GM12892 (cell line): ENCODE measurements around the gene IBA57.

Experiments
- DNase-seq: peaks from one replicate; pipeline ENCODE4 v3.0.0; 2011; ENCODE audit not compliant: insufficient read length
- FAIRE-seq: peaks from 2 replicates; lab custom pipeline; 2011; peaks lifted over from hg19 to GRCh38; lab: Jason Lieb, UNC
- POLR2A ChIP-seq: IDR thresholded peaks from 2 replicates; pipeline ENCODE4 v1.6.1; 2011; ENCODE audit warnings: low read depth, low read length, control low read depth
- POLR2AphosphoS5 ChIP-seq: IDR thresholded peaks from 2 replicates; pipeline ENCODE4 v1.6.1; 2011; ENCODE audit warnings: low read depth, low read length, control low read depth
- TAF1 ChIP-seq: IDR thresholded peaks from 2 replicates; pipeline ENCODE4 v1.6.1; 2011; ENCODE audit warnings: low read depth, mild to moderate bottlenecking, control low read depth, low read length, borderline replicate concordance

The IBA57 gene

DNA sequence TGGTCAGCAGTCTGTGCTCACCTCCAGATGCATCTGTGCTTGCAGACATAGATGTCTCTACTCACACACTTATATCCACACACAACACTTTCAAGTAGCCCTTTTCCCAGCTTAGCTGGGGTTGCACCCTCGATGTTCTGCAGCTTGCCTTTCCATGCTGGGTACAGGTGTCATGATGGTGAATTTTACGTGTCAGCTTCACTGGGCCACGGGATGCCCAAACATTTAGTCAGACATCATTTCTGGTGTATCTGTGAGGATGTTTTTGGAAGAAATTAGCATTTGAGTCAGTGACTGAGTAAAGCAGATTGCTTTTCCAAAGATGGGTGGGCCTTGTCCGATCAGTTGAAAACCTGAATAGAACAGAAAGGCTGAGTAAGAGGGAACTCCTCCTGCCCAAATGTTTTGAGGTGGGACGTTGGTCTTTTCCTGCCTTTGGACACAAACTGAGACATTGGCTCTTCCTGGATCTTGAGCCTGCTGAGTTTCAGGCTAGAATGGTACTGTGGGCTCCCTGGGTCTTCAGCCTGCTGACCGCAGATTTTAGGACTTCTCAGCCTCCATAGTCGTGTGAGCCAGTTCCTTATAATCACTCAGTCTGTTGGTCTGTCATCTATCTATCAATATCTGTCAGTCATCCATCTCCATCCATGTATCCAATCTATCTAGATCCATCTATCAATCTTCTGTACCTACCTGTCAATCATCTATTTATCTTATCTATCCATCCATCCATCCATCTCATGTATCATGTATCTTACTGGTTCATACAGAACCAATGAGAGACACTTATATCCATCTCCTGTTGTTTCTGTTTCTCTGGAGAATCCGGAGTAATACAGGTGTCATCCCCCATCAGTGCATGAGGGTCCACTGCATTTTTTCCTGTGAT is 29.6 kb downstream of the IBA57 start:
- no peak for DNase-seq
- no peak for FAIRE-seq
- TF ChIP-seq POLR2AphosphoS5: no peak
- TF ChIP-seq TAF1: no peak
- TF ChIP-seq POLR2A: no peak

DNA sequence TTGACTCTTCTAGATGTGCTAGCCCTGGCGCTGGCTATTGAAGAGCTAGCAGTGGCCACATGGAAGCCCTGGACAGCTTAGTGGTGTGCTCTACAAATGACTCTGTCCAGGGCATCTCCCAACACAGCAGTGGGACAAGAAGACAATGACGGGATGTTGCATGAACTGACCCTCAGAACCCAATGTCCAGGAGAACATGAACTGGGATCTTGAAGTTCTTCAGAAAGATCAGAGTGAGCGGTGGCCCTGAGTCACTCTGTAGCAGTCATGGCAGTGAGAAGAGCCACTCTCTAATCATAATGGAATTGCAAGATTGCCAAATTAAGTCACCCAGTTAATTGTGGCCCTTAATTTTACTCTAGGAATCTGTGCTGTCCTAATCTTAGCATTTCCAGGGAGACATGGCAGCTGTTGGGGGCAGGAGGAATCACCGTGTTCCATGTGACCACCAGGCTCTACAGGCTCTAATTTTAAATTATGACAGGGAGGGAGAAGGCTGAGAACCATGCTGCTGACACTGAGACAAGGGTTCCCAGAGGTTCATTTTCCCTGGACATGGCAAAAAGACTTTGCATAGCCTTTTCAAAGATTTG is 32.0 kb downstream of the IBA57 start:
- TF ChIP-seq POLR2A (no peak), TAF1 (no peak), POLR2AphosphoS5 (no peak)
- FAIRE-seq: no peak
- DNase-seq: no peak

DNA sequence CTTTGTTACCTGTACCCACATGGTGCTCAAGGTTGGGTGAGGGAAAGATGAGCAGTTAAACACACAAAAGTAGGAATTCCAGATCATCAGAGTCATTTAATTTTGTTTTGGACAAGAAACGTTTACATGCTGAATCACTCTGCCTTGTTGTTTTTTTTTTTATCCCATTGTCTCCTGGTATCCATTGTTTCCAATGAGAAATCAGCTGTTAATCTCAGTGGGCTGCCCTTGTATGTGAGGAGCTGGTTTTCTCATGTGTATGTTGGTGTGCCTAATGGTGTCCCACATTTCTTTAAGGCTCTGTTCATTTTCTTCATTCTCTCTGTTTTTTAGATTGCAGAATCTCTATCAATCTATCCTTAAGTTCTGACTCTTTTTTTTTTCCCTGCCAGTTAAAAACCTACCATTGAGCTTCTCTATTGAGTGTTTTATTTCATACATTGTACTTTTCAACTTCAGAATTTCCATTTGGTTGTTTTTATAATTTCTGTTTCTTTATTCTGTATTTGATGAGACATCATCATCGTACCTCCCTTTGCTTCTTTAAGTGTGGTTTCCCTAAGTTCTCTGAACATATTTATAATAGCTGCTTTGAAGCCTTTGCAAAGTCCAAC is 33.5 kb downstream of the IBA57 start:
- FAIRE-seq (no peak), DNase-seq (no peak)
- TF ChIP-seq POLR2AphosphoS5 (no peak), POLR2A (no peak), TAF1 (no peak)

DNA sequence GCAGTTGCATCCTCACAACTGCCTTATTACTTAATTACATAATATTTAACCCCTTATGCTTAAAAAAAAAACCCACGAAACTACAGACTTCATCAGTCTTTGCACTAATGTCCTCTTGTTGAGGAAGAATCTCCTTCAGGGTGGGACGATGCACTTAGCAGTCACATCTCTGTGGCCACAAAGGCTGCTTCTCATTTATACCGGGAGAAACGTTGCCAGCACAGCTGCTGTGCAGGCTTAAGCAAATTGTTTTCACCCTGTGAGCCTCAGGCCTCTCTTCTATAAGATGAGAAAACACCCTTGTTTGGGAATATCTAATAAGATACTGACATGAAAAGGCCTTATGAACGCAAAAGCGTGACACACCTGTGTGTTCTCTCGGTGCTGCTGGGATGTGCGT is 39.4 kb downstream of the IBA57 start:
- no peak for DNase-seq
- TF ChIP-seq POLR2A (no peak), POLR2AphosphoS5 (no peak), TAF1 (no peak)
- no peak for FAIRE-seq

DNA sequence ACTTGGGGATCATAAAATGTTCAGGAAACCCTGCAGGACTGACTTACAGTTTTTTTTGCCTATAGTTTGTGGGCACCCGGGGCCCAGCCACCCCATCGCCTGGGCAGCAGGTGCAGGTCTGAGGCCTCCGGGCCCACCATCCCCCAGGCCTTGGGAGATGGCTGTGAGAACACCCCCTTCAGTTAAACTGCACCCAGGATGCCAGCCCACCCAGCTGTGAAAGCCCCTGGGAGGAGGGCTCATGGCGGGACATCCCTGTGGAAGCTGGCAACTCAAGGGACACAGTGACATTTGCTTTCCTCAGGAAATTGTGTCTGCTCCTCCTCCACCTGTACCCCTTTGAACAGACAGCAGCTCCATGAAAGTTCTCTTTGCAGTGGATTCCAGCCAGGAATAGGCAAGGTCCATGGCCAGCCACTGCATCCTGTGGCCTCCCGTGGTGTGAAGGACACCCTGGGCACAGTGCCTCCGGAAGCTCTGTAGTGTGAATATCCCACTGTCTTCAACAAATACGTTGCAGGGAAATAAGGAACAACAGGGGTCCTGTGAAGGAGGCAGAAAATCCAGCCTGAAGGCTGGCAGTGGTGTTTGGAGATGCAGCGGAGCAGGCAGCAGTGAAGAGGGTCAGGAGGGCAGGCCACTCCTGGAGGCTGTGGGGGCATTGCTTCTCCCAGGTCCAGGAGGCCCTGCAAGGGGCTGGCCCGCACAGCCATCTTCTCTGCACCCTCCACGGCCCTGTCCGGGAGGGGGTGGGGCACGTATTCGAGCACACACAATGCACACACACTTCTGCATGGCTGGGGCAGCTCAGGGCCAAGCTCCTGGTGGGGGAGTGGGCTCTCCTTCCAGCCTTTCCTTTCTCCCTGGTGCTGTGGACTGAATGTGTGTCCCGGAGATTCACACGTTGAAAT is 40.2 kb downstream of the IBA57 start:
- DNase-seq: no peak
- no peak for FAIRE-seq
- TF ChIP-seq TAF1: no peak
- no peak for TF ChIP-seq POLR2A
- TF ChIP-seq POLR2AphosphoS5: no peak

DNA sequence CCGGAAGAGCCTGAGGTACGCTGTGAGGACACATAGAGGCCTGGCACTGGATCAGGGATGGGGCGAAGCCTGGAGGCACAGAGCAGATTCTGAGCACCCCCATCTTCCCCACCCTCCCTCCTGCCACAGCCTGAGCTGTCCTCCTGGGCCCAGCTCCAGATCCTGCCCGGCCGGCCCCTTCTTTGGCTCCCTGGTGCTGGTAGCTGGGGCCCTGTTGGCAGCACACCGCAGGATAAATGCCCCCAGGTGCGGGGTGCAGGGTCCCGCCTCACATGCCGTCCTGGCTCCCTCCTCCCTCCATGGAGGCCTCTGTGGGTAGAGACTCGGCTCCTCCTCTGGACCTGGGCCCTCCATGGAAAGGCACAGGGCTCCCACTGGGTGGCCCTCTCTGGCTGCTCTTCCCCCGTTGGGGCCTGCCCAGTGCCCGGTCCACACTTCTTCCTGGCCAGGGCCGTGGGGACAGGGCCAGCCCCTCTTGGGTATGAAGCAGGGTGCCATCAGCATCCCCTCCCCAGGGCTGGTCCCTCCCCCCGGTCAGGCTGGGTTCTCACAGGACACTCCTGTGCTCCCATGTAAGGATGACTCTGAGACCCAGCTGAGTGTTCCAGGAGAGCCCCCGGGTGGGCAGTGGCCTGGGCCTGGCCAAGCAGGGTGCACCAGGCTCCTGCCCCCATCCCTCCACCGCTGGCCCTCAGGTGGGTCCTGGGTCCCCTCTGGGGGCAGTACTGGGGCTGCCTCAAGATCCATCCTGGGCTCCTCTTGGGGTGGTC is 41.2 kb downstream of the IBA57 start:
- DNase-seq: no peak
- TF ChIP-seq POLR2A: no peak
- no peak for TF ChIP-seq TAF1
- no peak for TF ChIP-seq POLR2AphosphoS5
- no peak for FAIRE-seq

DNA sequence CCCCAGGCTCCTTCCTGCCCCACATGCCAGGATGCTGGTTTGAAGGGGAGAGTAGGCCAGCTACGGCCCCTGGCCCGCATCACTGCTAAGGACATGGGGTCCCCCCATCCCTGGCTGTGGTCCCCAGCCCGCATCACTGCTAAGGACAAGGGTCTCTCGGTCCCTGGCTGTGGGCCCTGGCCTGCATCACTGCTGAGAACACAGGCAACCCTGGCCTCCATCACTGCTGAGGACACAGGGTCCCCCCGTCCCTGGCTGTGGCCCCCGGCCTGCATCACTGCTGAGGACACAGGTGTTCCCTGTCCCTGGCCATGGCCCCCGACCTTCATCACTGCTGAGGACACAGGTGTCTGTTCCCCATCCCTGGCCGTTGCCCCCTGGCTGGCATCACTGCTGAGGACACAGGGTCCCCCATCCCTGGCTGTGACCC is 41.8 kb downstream of the IBA57 start:
- TF ChIP-seq TAF1: no peak
- FAIRE-seq (no peak), DNase-seq (no peak)

DNA sequence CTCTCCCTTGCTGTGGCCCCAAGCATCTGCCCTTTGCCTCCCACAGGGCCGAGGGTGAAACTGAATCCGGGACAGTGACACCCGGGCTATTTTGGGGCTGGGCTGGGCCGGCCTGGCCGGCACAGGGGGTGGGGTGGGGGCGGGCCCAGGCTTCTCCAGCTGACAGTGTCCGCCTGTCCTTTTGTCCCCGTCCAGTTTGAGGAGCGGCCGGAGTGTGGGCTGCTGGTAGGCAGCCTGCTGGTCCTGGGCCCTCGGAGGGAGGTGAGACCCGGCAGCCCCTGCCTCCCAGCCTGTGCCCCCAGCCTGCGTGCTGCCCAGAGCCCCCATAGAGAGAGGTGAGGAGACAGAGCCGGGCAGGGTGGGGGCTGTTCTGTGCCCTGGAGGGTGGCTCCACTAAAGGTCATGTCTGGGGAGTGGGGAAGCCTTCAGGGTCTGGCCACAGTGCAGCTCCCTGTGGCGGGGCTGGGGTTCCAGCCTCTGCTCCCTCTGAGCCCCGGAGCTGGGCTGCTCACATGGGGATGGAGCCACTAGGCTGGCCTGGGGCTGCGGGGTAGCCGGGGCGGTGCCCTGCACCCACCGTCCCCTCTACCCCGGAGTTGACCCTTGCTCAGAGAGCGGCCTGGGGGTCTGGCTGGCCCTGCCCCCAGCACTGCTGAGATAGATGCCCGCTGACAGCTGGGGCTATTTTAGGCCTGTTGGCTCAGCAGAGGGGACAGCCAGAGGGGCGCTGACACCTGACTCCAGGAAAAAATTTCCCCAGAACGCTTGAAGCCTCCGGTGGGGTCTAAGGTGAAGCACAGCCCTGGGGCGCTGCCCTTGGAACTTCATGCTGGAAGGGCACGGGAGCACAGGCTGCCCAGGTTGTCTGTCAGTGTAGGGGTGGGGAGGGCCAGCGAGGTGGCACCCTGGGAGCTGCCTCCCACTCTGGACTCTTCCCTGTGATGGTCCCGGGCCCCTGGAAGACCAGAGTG is 42.5 kb downstream of the IBA57 start, which contains the start of gene OBSCN:
OBSCN (plus strand) TSS at position 194 of the 971 bp plus-strand sequence. CDS start 3,740 bp downstream, outside the sequence.
- DNase-seq (no peak), FAIRE-seq (no peak)
- TF ChIP-seq POLR2A (no peak), TAF1 (no peak), POLR2AphosphoS5 (no peak)

DNA sequence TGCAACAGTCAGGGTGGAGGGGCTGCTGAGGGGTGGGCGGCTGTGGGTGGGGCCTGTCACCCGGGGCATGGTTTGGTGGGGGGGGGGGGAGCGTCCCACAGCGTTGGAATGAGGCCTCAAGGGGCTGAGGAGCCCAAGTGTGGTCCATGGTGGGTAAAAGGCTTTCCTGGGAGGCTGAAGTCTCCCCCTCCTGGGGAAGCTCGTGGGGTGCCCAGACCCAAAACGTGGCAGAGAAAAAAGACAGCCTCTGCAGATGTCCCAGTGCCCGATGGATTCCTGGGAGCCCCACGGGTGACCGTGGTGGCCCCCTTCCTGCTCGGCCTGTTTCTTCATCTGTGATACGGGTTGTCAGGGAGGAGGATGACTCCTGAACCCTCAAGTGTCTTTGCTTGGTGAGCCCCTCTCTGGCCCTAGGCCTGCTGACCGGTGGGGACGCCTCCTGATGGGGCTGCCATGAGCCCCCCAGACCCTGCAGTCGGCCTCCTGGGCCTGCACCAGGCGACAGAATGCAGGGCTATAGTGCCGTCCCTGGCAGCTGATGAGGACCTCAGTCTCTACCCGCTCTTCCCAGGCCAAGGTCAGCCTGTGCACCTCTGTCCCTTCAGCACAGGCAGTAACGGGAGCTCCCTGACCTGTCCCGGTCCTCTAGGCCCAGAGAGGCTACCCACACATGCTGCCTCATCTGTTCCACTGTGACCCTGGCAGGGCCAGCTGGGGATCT is 43.4 kb downstream of the IBA57 start:
- DNase-seq (no peak), FAIRE-seq (no peak)
- no peak for TF ChIP-seq POLR2A
- no peak for TF ChIP-seq TAF1
- no peak for TF ChIP-seq POLR2AphosphoS5
